Fibroblast of pulmonary artery (primary cell): ENCODE measurements around the gene LCT.

Experiments
- DNase-seq: peaks from one replicate; pipeline ENCODE4 v3.0.0-alpha.2; 2010; ENCODE audit warnings: low read depth
- H3K4me3 ChIP-seq: replicated peaks from 2 replicates; pipeline ENCODE4 v1.5.1; 2011; ENCODE audit warnings: low read depth, mild to moderate bottlenecking, control low read depth, low read length, moderate library complexity
- TF ChIP-seq, protein P1 (sequence below): IDR thresholded peaks from 2 replicates; pipeline ENCODE4 v1.5.1; 2011; ENCODE audit warnings: mild to moderate bottlenecking, control low read depth, low read length, inconsistent platforms; ENCODE audit errors: missing control alignments

LCT gene

DNA sequence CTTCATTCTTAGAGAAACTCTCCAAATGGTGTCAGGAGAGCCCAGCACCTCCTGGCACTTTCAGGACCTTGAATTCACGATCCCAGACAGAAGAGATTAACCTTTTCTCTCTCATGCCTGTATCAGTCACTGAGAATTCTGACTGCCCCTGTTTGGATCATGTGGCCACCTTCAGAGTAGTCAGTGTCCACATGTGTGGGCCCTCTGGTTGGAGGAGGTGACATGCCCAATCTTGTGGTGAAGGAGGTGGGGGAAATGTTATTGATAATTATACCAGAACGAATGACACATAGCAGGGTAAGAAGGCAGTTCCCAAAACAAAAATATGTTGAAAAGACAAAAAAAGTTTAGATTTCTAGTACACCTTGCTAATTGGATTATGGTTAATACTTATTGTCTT, 63.7 kb downstream of the LCT start:
- TF ChIP-seq, protein P1, sequence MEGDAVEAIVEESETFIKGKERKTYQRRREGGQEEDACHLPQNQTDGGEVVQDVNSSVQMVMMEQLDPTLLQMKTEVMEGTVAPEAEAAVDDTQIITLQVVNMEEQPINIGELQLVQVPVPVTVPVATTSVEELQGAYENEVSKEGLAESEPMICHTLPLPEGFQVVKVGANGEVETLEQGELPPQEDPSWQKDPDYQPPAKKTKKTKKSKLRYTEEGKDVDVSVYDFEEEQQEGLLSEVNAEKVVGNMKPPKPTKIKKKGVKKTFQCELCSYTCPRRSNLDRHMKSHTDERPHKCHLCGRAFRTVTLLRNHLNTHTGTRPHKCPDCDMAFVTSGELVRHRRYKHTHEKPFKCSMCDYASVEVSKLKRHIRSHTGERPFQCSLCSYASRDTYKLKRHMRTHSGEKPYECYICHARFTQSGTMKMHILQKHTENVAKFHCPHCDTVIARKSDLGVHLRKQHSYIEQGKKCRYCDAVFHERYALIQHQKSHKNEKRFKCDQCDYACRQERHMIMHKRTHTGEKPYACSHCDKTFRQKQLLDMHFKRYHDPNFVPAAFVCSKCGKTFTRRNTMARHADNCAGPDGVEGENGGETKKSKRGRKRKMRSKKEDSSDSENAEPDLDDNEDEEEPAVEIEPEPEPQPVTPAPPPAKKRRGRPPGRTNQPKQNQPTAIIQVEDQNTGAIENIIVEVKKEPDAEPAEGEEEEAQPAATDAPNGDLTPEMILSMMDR = no peak
- DNase-seq = no peak
- no peak overlapping the region for H3K4me3 ChIP-seq

DNA sequence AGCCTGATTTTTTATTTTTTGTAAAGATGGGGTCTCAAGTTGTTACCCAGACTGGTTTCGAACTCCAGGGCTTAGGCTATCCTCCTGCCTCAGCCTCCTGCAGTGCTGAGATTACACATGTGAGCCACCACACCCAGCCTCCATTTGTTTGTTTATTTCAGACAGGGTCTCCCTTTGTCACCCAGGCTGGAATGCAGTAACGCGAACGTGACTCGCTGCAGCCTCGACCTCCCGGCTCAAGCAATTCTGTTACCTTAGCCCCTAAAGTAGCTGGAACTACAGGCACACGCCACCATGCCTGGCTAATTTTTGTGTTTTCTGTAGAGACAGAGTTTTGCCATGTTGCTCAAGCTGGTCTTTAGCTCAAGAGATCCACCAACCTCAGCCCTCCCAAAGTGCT, 68.1 kb downstream of the LCT start:
- TF ChIP-seq, protein P1 = no peak
- no peak overlapping the region for H3K4me3 ChIP-seq
- no peak for DNase-seq

DNA sequence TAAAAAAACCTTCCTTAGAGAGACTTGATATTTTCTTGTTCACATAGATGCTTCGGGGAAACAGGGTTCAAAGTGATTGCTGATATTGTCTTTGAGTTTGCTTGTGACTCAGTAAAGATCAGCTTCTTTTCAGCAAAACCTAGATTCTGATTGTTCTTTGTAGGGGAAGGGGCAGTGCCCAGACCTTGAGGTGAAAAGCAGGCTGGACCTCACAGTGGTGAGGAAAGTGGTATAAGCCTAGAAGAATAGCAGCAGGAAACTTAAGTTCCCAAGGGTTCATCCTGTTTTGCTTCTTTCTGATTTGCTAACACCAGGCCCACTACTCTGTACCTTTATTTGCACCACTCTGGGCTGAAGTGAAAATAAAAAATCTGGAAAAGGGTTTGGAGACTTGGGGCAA, 74.5 kb downstream of the LCT start:
- no peak for DNase-seq
- H3K4me3 ChIP-seq = no peak overlapping the region
- TF ChIP-seq, protein P1 = no peak

DNA sequence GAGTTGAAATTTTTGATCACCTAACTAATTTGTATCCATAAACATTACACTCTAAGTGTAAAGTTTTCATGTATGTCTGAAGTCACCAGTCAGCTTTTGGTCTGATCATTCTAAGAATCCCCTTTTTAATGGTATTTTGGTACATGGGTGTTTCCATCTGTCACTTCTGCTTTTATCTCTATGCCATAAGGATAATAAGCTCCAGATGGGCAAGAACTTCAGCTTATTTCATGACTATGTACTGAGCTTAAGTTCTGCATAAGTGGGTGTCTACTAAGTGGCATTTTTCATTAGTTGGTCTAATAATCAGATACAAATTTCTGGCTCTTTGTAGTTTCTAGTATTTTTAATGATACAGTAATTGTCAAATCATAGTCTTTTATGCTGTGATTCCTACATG, 75.0 kb downstream of the LCT start:
- TF ChIP-seq, protein P1 = no peak
- DNase-seq = no peak
- no peak overlapping the region for H3K4me3 ChIP-seq

DNA sequence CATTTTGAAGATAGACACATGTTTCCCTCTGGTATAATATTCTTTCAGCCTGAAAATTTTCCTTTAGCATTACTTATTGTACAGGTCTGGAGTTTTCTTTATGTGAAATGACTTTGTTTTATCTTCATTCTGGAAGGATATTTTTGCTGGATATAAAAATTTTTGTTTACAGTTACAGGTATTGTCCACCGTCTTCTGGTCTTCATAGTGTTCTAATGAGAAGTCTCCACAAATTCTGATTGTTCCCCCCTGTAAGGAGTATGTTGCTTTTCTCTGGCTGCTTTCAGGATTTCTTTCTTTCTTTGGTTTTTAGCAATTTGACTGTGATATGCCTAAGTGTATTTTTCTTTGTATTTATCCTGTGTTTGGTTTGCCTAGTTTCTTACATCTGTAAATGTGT, 80.3 kb downstream of the LCT start:
- no peak for DNase-seq
- TF ChIP-seq, protein P1 = no peak
- H3K4me3 ChIP-seq = no peak overlapping the region

DNA sequence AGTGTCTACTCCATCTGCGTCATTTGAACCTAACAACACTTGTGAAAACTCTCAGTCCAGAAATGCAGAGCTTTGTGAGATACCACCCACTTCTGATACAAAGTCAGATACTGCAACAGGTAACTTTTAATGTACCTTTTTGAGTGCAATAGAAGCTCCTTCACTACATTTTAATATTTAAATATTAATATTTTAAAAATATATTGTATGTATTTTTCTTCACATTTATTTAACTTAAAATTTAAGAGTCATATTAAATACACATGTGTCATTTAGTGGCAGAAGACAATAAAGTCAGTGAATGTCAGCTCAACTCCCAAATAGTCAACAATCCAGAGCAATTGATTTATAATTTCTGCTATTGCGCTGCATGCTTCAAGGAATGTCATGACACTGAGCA, 81.4 kb downstream of the LCT start:
- H3K4me3 ChIP-seq = no peak overlapping the region
- no peak for DNase-seq
- TF ChIP-seq, protein P1 = no peak

DNA sequence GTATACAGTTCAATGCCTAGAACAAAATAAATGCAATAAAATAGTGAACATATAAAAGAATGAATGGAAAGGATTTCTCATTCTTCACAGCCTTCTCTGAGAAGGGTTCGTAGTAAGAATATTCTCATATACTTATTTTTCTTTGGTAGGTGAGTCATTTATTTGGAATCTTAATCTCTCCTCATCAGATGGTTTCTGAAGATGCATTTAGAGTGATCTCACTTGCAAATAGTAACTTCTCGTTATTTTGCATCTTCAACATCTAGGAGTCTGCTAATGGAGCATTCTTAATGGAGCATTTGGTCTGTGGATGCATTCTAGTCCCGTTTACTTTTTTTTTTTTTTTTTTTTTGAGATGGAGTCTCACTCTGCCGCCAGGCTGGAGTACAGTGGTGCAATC, 91.4 kb downstream of the LCT start:
- peak; percentile 42 for DNase-seq
- H3K4me3 ChIP-seq = no peak overlapping the region
- TF ChIP-seq, protein P1 = no peak
